Measurements from ENCODE around the gene PTDSS2.
"Not testable (repeated sequence)": the region's sequence is repeated elsewhere in the genome, so short reads cannot be mapped to it uniquely, and the experiment has no call there.

PTDSS2 gene

DNA sequence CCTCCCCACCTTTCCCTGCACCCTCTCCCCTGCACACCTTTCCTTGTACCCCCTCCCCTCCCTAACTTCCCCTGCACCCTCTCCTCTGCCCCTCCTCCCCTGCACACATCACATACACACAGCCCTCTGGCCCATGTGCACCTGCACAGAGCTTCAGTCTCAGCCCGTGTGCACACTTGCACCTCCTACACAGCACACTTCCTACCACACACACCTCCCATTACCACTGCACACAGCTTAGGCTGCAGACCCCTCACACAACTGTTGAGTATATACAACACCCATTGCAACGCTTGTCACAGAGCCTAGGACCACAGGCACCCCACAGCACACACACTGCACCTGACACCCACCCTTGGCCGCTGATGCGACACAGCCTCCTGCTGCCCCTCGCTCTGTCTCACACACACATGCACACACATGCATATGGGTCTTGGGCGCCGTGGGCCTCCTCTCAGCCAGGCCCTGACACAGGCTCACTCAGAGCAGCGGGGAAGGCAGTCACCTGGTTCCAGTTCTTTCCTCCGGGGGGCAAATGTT lies 35.7 kb upstream of the PTDSS2 start:
- DNase-seq, result no peak

DNA sequence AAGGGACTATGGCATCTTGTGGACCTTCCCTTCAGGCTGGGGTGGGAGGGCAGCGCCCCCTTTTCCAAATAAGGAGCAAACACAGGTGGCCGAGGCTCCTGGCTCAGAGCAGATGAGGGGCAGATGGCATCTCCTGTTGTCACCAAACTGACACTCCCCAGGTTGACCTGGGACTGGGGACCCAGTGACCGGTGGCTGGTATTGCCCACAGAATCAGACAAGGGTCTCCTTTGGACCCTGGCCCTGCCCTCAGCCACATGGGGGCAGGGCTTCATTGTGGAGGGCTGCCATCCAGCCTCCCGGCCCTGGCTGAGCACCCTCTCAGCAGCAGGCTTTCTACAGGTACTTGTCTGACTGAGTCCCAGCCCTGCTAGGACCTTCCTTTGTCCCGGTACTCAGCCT lies 34.4 kb upstream of the PTDSS2 start:
- no peak for DNase-seq

DNA sequence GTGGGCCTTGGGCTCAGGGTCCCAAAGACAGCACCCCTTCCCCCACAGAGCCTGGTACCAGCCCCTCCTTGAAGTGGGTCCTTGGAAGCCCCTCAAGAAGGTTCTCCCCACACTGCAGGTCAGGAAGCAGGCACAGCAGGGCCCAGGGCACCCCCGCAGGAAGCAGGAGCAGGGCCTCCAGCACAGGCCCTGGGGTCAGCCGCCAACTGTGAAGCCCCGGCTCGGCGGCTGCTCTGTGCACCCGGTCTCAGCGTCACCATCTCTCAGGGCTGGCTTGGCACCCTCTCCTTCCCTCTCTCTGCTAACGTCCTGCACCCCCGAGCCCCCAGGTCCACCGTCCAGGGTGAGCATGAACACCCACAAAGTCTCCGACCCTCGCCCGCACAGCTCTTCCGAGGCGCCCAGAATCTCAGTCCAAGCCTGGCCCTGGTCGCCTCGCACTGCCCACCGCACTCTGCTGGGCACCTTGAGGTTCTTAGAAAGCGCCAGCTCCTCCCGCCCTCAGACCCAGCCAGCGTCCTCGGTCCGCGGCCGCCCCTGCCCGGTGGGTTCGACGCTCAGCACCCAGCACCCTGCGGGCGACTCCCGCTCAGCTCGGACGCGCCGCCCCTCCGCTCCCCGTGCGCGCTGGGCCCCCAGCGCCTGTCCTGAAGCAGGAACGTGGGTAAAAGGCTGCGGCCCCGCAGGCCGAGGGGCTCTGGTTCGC lies 33.9 kb upstream of the PTDSS2 start:
- DNase-seq, result no peak

DNA sequence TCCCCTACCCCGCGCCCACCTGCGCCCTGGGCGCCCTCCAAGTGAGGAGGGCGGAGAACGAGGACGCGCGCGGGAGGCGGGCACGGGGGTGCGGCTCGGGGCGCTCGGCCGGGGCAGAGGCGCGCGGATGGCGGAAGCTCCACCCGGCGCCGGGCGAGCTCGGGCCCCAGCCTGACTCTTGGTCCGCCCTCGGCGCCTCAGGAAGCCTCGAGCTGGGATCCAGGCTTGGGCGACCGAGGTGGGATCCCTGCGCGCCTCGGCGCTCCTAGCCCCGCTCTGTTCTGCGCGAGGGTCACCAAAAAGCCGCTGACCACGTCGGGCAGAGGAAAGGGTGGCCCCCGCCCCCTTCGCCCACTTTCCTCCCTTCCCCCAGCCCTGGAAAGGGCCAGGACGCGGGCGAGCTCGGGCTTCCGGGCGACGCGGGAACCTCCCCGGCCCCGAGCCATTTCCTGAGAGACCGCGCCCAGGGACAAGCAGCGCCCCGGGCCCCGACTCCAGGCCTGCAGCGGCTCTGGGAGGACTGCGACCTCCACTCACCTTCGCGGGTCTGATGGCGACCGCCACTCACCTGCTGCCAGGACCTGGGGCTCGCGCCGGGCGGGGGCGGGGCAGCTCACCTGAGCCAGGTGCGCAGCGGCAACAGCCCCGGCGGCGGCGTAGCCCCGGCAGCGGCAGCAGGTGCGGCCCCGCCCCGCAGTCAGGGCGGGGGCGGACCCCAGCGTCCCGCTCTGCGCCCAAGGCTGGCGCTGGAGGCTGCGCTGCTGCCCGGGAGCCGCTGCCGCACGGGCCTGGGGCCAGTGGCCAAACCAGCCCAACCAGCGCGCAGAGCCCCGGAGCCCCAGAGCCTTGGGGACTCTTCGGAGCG lies 33.1 kb upstream of the PTDSS2 start:
- DNase-seq, result no peak

DNA sequence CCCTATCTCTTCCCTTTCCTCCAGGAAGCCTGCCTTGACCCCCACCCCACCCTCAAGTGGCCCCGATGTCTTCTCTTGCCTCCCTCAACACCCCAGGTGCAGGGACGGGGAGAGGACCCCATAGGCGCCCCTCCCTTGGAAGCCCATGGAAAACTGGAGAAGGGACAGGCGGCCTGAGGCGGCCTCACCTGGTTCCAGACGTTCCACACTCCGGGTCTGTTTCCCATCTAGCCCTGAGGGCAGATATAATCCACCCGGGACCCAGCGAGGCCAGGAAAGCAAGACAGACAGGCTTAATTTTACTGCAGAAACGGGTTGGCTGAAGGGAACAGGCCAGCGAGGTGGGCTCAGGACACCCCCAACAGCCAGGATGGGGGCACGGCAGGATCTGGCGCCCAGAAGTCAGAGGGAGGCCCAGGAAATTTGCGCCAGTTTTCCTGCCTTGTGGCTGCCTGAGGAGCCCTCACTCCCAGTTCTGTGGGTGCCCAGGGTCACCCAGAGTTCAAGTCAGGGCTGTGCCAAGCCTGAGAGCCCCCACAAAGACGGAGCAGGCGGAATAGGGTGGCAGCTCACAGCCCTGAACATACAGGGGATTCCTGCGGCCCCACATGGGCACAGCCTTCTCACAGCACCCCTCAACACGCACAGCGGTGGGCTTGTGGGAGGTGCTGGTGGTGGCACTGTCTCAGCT lies 32.3 kb upstream of the PTDSS2 start:
- DNase-seq, result no peak

DNA sequence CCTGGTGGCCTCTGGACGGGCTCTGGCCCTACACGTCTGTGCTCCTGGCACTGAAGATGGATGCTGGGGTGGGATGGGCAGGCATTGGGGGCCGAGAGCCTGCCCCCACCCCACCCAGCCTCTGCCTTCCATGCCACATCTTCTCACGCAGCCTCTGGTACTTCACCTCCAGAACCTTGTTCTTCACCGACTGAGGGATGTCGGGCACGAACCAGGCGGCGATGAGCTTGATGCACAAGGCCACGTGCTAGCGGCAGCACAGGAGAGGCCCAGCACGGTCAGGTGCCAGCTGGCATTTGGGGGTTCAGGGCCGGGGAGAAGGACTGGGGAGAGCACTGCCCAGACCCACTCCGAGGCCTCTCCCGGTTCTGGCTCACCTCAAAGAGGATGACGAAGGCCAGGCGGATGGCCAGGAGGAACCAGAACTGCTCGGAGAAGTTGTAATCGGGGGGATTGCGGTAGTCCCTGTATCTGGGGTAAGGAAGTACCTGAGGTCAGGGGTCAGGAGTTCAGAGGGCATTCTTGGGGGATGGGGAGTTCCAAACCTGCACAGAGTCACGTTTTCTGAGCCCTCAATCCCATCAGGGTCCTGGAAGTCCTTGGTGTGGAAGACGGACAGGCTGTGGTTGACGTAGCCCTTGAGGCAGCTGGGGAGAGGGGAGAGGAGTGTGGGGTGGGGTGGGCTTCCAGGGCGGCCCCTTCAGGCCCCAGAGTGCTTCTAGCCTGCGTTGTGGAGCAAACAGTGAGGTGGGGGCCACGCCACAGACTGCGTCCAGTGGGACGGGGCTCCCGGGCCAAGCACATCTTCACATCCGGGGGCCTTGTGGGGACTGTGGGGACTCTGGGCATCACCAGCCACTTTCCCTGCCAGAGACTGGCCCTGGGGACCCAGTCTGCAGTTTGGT lies 31.5 kb upstream of the PTDSS2 start:
- no peak for DNase-seq

DNA sequence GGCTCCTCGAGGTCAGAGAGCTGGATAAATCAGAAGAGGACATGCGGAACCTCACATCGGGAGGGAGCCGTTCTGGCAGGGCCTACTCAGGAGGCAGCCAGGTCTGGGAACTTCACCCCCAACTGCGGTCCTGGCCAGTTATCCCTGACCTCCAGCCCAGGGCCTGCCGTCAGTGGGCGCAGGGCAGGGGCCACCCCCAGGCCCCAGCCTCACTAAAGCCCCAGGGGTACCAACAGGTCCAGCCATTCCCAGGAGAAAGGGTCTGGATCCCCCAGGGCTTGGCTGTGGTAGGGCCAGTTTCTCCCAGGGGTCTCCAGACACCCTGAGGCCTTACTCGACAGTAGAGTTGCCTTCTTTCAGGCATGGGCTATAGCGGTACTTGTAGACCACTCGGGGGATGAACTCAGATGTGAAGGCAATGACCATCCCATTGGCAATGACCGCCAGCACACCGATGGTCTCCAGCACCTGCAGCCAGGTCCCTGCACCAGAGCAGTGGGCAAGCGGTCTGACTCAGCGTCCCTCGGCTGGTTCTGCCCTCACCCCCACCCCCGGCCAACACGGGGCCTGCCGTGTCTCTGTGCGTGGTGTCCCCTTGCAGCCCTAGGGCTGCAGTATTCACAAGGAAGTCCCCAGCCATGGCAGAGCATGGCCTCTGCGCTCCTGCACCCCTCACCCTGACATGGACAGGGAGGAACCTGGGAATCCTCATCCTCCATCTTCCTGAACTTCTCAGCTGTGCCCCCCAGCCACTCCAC lies 30.7 kb upstream of the PTDSS2 start:
- no peak for DNase-seq

DNA sequence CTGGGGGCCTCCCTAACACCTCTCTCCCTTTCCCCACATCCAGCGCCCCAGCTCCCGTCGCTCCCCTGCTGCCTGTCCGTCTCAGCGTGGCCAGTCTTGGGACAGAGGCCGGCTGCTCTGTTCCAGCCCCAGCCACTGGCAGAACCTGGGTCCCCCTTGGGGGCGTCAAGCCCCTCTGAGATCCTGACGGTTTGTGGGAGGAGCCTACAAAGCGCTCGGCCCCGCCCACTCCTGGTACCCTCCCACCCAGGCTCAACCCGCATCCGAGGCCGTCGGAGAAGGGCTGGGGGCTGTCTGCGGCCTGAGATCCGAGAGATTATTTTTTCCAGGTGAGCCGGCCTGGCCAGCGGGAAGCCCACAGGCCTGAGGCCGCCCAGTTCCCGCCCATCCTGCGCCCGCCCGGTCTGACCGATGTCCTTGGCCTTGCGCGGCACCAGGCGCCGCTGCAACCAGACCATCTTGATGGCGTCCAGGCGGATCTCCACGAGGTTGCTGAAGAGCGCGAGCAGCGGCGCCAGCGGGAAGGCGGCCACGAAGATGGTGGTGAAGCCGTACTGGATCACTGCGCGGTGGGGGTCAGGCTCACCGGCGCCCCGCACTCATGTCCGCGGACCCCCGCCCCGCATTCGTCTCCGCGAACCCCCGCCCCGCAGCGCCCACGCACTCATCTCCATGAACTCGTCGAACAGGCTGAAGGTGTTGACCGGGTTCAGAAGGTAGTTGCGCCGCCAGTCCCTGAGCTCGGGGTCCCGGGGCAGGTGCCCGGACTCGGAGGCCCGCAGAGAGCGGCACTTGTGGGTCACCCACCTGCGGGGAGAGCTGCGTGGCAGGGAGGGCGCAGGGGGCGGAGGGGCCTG lies 29.8 kb upstream of the PTDSS2 start:
- no peak for DNase-seq

DNA sequence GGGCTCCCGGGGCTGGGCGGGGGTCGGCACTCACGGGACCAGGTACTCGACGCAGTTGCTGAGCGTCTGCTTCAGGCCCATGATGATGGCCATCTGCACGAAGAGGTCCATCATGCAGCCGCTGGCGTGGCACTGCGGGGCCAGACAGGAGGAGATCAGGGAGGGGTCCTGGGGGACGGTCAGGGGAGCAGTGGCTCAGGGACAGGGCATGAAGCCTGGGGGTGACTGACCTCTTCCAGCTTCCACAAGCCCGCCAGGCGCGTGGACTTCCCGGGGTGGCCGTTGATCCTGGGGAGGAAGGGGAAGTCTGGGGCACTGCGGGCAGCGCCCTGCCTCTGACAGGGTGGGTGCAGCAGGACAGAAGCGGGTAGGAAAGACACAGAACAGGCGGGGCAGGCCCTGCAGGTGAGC lies 29.2 kb upstream of the PTDSS2 start:
- DNase-seq, result no peak

DNA sequence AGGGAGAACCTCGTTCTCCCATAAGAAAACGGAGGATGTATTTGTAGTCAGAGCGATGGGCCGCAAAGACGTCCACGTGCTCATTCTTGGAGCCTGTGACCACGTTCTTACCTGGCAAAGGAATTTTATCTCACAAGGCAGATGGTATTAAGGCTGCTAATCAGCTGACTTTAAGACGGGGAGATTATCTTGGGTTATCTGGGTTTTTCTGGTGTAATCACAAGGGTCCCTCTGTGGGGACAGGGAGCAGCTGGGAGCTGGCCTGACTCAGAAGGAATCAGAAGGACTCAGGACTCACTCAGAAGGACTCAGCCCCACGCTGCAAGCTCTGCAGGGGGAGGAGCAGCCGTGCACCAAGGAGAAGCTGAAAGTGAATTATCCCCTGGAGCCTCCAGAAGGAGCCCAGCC lies 27.8 kb upstream of the PTDSS2 start:
- DNase-seq, result no peak

DNA sequence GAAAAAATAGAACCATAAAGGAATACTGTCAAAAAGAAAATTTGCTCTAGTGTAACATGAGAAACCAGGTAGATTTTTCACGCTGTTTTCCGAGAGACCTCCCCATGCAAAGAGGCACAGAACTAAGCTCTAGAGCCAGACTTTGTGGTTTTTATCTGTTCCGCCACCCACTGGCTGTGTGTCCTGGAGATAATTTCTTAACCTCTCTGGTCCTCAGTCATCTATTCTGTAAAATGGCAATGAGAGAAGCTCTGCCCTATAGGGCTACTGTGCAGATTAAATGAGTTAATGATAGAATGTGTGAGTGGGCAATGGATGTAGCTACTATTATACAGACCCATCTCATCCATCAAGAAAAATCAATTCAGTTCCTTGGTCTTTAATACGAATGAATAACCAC lies 25.8 kb upstream of the PTDSS2 start:
- DNase-seq, result no peak

DNA sequence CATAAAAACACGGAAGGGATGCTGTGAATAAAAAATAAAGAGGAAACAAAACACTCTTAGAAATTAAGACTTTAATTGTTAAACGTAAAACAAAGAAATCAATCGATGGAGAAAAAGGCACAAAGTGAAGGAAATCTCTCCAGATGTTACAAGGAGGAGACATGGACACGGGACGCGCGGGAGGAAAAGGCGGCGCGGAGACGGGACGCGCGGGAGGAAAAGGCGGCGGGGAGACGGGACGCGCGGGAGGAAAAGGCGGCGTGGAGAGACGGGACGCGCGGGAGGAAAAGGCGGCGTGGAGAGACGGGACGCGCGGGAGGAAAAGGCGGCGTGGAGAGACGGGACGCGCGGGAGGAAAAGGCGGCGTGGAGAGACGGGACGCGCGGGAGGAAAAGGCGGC lies 25.3 kb upstream of the PTDSS2 start:
- DNase-seq, result not testable (repeated sequence)

DNA sequence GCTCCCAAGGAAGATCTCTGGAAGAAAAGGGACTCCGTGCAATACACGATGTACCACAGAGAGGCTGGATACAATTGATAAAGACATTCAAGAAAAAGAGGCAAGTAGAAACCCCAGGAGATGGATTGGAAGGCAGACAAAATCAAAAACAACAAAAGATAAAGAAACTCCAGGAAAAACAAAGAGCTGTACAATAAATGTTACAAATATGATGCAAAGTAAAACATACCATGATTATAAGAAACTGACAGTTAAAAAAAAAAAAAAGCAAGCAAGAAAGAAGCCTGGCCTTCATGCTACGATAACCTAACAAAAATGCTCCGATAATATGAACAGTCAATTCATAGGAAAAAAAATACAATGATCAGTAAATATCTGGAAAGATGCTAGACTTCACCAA lies 24.8 kb upstream of the PTDSS2 start:
- no peak for DNase-seq

DNA sequence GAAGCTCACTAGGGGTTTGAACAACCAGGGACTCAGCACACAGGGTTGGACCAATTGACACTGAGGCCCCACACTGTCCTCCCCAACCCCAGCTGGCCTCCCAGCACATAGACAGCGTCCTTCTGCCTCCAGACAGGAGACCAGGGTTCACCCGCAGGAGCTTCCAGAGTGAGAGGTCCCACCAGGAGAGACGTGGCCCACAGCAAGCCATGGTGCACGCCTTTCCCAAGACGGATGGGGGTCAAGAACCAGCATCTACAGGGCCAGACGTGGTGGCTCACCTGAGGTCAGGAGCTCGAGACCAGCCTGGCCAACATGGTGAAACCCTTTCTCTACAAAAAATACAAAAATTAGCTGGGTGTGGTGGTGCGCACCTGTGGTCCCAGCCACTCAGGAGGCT lies 23.2 kb upstream of the PTDSS2 start:
- no peak for DNase-seq

DNA sequence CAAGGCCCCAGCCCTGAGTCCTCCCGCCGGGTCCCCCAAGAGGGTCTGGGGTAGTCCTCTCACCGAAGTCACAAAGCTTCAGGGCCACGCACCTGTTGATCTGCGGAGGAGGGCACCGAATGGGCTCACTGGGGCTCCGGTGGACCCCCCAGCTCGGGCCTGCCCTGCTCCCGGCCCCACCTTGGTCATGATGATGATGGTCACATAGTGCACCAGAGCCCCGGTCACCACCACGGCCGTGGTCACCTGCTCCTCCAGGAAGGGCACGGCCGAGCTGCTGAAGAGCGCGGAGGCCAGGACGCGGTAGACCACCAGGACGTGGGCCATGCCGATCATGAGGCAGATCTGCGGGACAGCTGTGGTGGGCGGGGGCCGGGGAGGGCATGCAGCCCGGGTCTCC lies 21.8 kb upstream of the PTDSS2 start:
- DNase-seq, result no peak

DNA sequence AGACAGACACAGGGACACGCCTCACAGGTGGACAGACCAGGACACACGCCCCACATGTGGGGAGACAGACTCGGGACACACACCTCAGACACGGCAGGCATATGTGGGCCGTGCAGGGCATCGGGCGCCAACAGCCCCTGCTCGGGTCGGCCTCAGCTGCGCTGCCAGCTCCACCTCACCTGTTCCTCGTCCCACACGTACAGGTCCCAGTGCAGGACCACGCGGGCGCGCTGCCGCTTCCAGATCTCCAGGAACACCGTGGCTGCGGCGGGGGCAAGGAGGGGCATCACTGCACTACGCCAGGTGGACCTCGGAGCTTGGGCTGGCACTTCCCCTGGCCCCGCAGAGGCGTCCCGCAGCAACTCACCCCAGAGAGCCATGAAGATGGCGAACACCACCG lies 20.7 kb upstream of the PTDSS2 start:
- DNase-seq, result no peak

DNA sequence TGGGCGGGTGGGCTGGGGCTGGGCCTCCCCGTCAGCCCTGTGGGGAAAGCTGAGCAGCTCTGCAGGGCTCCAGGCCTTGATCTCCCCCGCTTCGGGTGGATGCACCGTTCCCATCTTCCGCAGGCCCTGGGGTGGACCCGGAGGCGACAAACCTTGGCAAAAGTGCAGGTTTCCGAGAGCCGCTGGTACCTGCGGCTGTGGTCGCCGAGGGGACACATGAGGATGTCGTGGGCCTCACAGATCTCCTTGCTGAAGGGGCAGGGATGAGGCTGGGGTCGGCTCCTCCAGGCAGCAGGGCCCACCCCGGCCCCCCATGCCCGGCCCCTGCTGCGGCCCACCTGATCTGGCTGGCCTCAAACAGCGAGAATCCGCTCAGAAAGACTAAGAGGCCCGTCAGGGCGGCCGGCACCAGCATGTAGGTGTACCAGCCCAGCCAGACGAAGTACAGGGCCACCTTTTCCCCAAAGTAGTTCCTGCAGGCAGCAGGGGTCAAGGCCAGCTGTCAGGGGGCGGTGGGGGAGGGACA lies 20.1 kb upstream of the PTDSS2 start:
- no peak for DNase-seq

DNA sequence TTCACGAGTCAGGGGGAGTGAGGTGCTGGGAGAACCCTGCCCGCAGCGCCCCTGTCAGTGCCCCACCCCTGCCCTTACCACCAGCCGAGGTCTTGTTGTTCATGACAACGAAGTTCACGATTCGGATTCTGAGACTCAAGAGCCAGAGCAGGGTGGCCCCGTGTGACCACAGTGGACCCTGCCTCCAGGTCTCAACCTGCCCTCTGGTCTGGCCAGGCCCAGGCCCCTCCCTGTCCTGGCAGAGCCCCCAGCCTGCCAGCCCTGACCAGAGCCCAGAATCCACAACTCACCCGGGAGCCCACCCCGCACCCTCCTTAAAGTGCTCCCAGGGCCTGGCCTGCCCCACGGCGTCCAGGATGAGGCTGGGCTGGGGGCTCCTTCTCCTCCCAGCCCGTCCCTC lies 18.2 kb upstream of the PTDSS2 start:
- no peak for DNase-seq

DNA sequence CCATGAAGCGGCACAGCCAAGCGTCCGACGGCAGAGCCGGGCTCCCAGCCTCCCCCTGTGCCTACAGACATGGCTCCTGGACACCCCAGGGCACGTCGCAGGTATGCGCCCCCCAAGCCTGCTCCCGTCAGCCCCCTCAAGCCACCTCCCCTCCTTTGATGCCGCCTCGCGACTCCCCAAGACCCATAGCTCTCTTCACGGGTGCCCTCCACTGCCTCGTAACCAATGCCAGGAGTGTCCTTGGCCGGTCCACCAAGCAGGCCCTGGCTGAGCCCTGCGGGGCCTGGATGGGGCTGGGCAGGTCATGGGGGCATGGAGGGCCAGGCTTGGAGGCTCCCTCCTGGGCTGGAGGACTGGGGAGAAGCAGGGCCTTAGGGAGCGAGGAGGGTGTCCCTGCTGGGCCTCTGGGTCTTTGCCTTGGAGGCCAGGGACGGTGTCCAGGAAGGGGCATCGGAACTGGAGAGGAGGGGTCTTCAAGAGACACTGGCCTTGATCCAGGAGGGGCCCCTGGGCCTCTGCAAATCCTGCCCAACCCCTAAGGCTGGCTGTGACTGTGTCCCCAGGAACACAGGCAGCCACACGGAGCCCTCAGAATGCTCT lies 17.5 kb upstream of the PTDSS2 start:
- DNase-seq, result no peak

DNA sequence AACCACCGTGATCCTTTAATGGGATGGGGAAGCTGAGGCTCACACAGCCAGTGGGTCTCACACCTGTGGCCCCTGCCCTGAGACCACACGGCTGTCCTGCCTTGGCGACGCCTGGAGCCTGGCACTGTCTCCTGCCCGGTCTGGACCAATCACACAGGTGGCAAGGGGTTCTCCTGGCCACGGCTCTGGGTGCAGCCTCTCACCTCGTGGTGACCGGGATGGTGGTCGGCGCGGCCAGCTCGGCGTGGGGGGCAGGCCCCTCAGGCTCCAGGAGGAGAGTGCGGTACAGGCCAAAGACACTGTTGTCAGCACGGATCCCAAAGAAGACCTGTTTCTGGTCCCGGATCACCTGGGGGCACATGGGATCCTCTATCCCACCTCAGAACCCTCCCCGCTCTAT lies 17.0 kb upstream of the PTDSS2 start:
- no peak for DNase-seq
